CD14-positive monocyte (primary cell): ENCODE measurements around the gene CEP170B. TPM values are rescaled to one million over a fixed set of nuclear protein-coding genes. Genes with fewer than 3 reads are reported as not detected.
"Not testable (repeated sequence)": the region's sequence is repeated elsewhere in the genome, so short reads cannot be mapped to it uniquely, and the experiment has no call there.

Experiments used
- DNase-seq, 3 donors: peaks; one replicate each; pipeline ENCODE4 v3.0.0-alpha.2; 2011 to 2022
- H2AFZ ChIP-seq: 2 replicates; pipeline ENCODE4 v1.6.0; 2012; ENCODE audit warnings: mild to moderate bottlenecking, low read depth, low read length, inconsistent platforms; ENCODE audit not compliant: insufficient read depth, poor library complexity, severe bottlenecking
- H3K27ac ChIP-seq, 2 donors: 1 replicate in 1 of 2; 2 replicates in 1 of 2; pipeline ENCODE4 v1.5.1; 2012 to 2013; ENCODE audit warnings: low read length in 2 of 2, control low read depth in 1 of 2, inconsistent platforms in 1 of 2, low read depth in 1 of 2, mild to moderate bottlenecking in 1 of 2
- H3K27me3 ChIP-seq, 2 donors: one replicate each; pipeline versions ENCODE4 v1.6.0 to v1.6.1; 2011 to 2013; ENCODE audit warnings: low read length in 2 of 2; ENCODE audit not compliant: control insufficient read depth in 2 of 2, insufficient read depth in 2 of 2
- H3K36me3 ChIP-seq, 2 donors: replicated peaks in 1 of 2; 1 replicate in 1 of 2; 2 replicates in 1 of 2; pipeline versions ENCODE4 v1.5.1 to v1.6.1; 2012 to 2013; ENCODE audit warnings: low read length in 2 of 2, control low read depth in 1 of 2, inconsistent platforms in 1 of 2, mild to moderate bottlenecking in 1 of 2; ENCODE audit not compliant: insufficient read depth in 2 of 2, control insufficient read depth in 1 of 2
- H3K4me1 ChIP-seq, 2 donors: 1 replicate in 1 of 2; 2 replicates in 1 of 2; pipeline versions ENCODE4 v1.5.1 to v1.6.1; 2012 to 2013; ENCODE audit warnings: low read length in 2 of 2, control low read depth in 1 of 2, inconsistent platforms in 1 of 2, mild to moderate bottlenecking in 1 of 2, moderate library complexity in 1 of 2; ENCODE audit not compliant: insufficient read depth in 2 of 2, control insufficient read depth in 1 of 2
- H3K4me2 ChIP-seq: replicated peaks from 2 replicates; pipeline ENCODE3; 2012; ENCODE audit warnings: low read length, moderate library complexity, mild to moderate bottlenecking; ENCODE audit not compliant: poor library complexity, severe bottlenecking; ENCODE audit errors: extremely low read depth
- H3K4me3 ChIP-seq, 3 experiments: fragments of 200-600 bp in 1 of 3; sonication (generic) in 1 of 3; replicated peaks in 1 of 3; 1 replicate in 2 of 3; 2 replicates in 1 of 3; pipeline ENCODE4 v1.5.1; 2011 to 2013; ENCODE audit warnings: low read length in 3 of 3, mild to moderate bottlenecking in 3 of 3, control low read depth in 2 of 3, low read depth in 2 of 3, inconsistent platforms in 1 of 3, moderate library complexity in 1 of 3
- H3K79me2 ChIP-seq: 2 replicates; pipeline ENCODE4 v1.6.0; 2012; ENCODE audit warnings: mild to moderate bottlenecking, control low read depth, inconsistent platforms, low read length, moderate library complexity; ENCODE audit not compliant: insufficient read depth
- H3K9ac ChIP-seq: 2 replicates; pipeline ENCODE4 v1.6.0; 2017; ENCODE audit warnings: low read length, mild to moderate bottlenecking; ENCODE audit not compliant: insufficient read depth, poor library complexity, severe bottlenecking
- H3K9me3 ChIP-seq, 2 donors: replicated peaks in 1 of 2; 1 replicate in 1 of 2; 2 replicates in 1 of 2; pipeline versions ENCODE4 v1.5.1 to v1.6.1; 2012 to 2013; ENCODE audit warnings: low read length in 2 of 2, control low read depth in 1 of 2; ENCODE audit not compliant: control insufficient read depth in 1 of 2, insufficient read depth in 1 of 2
- H4K20me1 ChIP-seq: 2 replicates; pipeline ENCODE4 v1.6.0; 2012; ENCODE audit warnings: mild to moderate bottlenecking, low read length, control low read depth, moderate library complexity; ENCODE audit not compliant: insufficient read depth
- H3K27ac Mint-ChIP-seq, 7 donors: one replicate each; pipeline ENCODE4 v1.8.0; 2020; ENCODE audit warnings: mild to moderate bottlenecking in 7 of 7, mixed read lengths in 7 of 7, moderate library complexity in 6 of 7, inconsistent platforms in 2 of 7
- H3K27me3 Mint-ChIP-seq, 3 donors: one replicate each; pipeline ENCODE4 v1.8.0; 2021 to 2022; ENCODE audit warnings: low read depth in 3 of 3, mild to moderate bottlenecking in 3 of 3, mixed read lengths in 3 of 3, moderate library complexity in 3 of 3, inconsistent platforms in 1 of 3
- H3K36me3 Mint-ChIP-seq, 2 donors: one replicate each; pipeline ENCODE4 v1.8.0; 2020; ENCODE audit warnings: mixed read lengths in 2 of 2, inconsistent platforms in 1 of 2, mild to moderate bottlenecking in 1 of 2
- H3K4me1 Mint-ChIP-seq: one replicate; pipeline ENCODE4 v1.8.0; 2020; ENCODE audit warnings: mild to moderate bottlenecking, mixed read lengths
- H3K4me3 Mint-ChIP-seq, 2 donors: one replicate each; pipeline ENCODE4 v1.8.0; 2020; ENCODE audit warnings: mild to moderate bottlenecking in 2 of 2, mixed read lengths in 2 of 2, moderate library complexity in 1 of 2
- H3K9me3 Mint-ChIP-seq, 7 donors: one replicate each; pipeline ENCODE4 v1.8.0; 2020 to 2022; ENCODE audit warnings: mixed read lengths in 7 of 7, mild to moderate bottlenecking in 6 of 7, moderate library complexity in 6 of 7, inconsistent platforms in 2 of 7
- WGBS: methylation state at CpG from one replicate; pipeline ENCODE4 v1.1.5; 2013; ENCODE audit warnings: missing lambda C conversion rate; ENCODE audit not compliant: insufficient coverage; 5-methylcytosine and 5-hydroxymethylcytosine counted together
- intact Hi-C, 2 donors: fragments of 100-400 bp; cut with micrococcal nuclease; formaldehyde crosslinking; loops; one replicate each; pipeline versions ENCODE4 v1.15.0 to v1.15.1; 2023
- polyA plus RNA-seq, 3 donors: library from polyadenylated mRNA; depleted of rRNA in 1 of 3; unstranded in 2 of 3; stranded (reverse) in 1 of 3; fragments of 300-500 nt in 2 of 3; fragments of >200 nt in 1 of 3; fragmentation: Illumina TruSeq in 2 of 3; gene quantifications; 1 replicate in 2 of 3; 2 replicates in 1 of 3; pipeline ENCODE4 v1.2.3, GENCODE V29; 2012 to 2021
- TF ChIP-seq, protein P1 (sequence below): fragments of 200-600 bp; IDR thresholded peaks from one replicate; pipeline ENCODE4 v1.8.0; 2022; ENCODE audit warnings: antibody characterized with exemption, mild to moderate bottlenecking

Gene CEP170B
- polyA plus RNA-seq, 3 donors = 0.09 TPM; not detected in 2

DNA sequence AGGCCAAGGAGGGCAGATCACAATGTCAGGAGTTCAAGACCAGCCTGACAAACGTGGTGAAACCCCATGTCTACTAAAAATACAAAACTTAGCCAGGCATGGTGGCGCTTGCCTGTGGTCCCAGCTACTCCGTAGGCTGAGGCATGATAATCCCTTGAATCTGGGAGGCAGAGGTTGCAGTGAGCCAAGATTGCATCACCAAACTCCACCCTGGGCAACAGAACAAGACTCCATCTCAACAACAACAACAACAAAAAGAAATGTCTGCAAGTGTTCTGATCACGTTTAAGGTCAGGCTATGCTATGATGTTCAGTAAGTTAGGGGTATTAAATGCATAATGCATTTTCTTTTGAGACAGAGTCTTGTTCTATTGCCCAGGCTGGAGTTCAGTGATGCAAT lies 52.9 kb downstream of the CEP170B start:
- WGBS = 89% methylated on average over 3 of the region's 4 CpGs
- no peaks in the 10 kb centered on the region for H3K4me1 Mint-ChIP-seq
- Histone ChIP-seq H3K4me1 (no peaks in the 10 kb centered on the region), H2AFZ (no peak overlapping the region), H3K27me3 (peaks cover 0 to 4% of the 10 kb centered on the region in 2 donors), H3K9ac (no peak overlapping the region), H3K79me2 (no peaks in the 10 kb centered on the region), H4K20me1 (no peaks in the 10 kb centered on the region), H3K36me3 (no peaks in the 10 kb centered on the region), H3K4me3 (no peak overlapping the region), H3K27ac (no peak overlapping the region), H3K4me2 (no peak overlapping the region), H3K9me3 (peaks cover 0 to under 1% of the 10 kb centered on the region in 2 donors)
- intact Hi-C loops = no loop called here
- H3K36me3 Mint-ChIP-seq = no peaks in the 10 kb centered on the region
- TF ChIP-seq, protein P1, sequence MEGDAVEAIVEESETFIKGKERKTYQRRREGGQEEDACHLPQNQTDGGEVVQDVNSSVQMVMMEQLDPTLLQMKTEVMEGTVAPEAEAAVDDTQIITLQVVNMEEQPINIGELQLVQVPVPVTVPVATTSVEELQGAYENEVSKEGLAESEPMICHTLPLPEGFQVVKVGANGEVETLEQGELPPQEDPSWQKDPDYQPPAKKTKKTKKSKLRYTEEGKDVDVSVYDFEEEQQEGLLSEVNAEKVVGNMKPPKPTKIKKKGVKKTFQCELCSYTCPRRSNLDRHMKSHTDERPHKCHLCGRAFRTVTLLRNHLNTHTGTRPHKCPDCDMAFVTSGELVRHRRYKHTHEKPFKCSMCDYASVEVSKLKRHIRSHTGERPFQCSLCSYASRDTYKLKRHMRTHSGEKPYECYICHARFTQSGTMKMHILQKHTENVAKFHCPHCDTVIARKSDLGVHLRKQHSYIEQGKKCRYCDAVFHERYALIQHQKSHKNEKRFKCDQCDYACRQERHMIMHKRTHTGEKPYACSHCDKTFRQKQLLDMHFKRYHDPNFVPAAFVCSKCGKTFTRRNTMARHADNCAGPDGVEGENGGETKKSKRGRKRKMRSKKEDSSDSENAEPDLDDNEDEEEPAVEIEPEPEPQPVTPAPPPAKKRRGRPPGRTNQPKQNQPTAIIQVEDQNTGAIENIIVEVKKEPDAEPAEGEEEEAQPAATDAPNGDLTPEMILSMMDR = no peak
- no peak overlapping the region for H3K27ac Mint-ChIP-seq
- DNase-seq = no peak
- peaks cover 0 to 7% (median 2%) of the 10 kb centered on the region in 7 donors for H3K9me3 Mint-ChIP-seq
- H3K27me3 Mint-ChIP-seq = peaks cover 15 to 23% (median 16%) of the 10 kb centered on the region in 3 donors
- H3K4me3 Mint-ChIP-seq = no peak overlapping the region

DNA sequence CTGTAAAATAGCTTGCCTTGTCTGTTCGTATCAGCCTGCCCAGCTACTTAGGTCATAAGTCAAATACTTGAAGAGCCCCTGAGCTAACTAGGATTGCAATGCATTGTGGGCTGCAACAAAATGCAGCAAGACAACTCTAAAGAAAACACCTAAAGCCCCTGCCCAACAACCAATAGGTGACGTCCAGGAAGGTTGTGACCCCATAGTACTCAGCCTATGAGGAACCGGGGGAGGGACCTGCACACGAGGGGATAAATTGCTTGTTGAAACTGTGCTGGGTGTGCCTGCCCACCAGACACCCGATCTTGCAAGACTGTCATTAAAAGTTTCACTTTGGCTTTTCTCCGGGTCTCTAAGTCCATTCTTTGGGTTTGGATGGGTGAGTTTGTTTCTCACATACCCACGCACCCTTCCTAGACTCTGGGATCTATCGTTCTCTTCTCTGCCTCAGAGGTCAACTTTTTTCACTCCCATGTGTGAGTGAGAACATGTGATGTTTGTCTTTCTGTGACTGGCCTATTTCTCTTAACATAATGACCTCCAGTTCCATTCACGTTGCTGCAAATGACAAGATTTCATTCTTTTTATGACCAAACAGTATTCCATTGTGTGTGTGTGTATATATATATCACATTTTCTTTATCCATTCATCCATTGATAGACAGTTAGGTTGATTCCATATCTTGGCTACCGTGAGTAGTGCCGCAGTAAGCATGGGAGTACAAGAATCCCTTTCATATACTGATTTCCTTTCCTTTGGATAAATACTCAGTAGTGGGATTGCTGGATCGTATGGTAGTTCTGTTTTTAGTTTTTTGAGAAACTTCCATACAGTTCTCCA lies 54.3 kb downstream of the CEP170B start:
- H3K4me1 Mint-ChIP-seq, H3K4me3 ChIP-seq, H3K27ac ChIP-seq, H3K36me3 Mint-ChIP-seq, H3K9me3 ChIP-seq, H3K27ac Mint-ChIP-seq, H3K27me3 ChIP-seq, H3K4me2 ChIP-seq, H3K9ac ChIP-seq, H3K4me1 ChIP-seq, intact Hi-C loops, H3K4me3 Mint-ChIP-seq, H3K36me3 ChIP-seq, H4K20me1 ChIP-seq, H2AFZ ChIP-seq, DNase-seq, H3K9me3 Mint-ChIP-seq, H3K79me2 ChIP-seq: not testable (repeated sequence)
- WGBS = 100% methylated on average over 2 of the region's 12 CpGs
- H3K27me3 Mint-ChIP-seq = peaks cover 7 to 16% (median 8%) of the 10 kb centered on the region in 3 donors
